Gastrocnemius medialis (tissue), 4 donors: ENCODE results near the gene HDDC2. TPM values are rescaled to one million over a fixed set of nuclear protein-coding genes. Genes with fewer than 3 reads are reported as not detected.

ENCODE experiments used
- ATAC-seq, 2 donors: fragments of 150-250 bp; one replicate each; pipeline ENCODE4 v1.9.1; 2016
- DNase-seq, 2 donors: peaks; one replicate each; pipeline ENCODE4 v3.0.0-alpha.2; 2019
- H3K27ac ChIP-seq, 4 donors: fragments of 200-600 bp; sonication (generic); 1 replicate in 1 of 4; 2 replicates in 3 of 4; pipeline ENCODE4 v1.5.1; 2016 to 2018; ENCODE audit warnings: mild to moderate bottlenecking in 2 of 4, moderate library complexity in 1 of 4
- H3K27me3 ChIP-seq, 3 donors: fragments of 200-600 bp; sonication (generic) in 2 of 3; 1 replicate in 1 of 3; 2 replicates in 2 of 3; pipeline versions ENCODE4 v1.5.1 to v1.6.0; 2016 to 2019; ENCODE audit warnings: mild to moderate bottlenecking in 1 of 3, moderate library complexity in 1 of 3
- H3K36me3 ChIP-seq, 2 donors: fragments of 200-600 bp; sonication (generic) in 1 of 2; one replicate each; pipeline ENCODE4 v1.5.1; 2017 to 2018
- H3K4me1 ChIP-seq, 2 donors: fragments of 200-600 bp; sonication (generic) in 1 of 2; one replicate each; pipeline ENCODE4 v1.5.1; 2016 to 2017; ENCODE audit warnings: mild to moderate bottlenecking in 2 of 2
- H3K4me3 ChIP-seq, 4 donors: fragments of 200-600 bp; sonication (generic) in 3 of 4; 1 replicate in 1 of 4; 2 replicates in 3 of 4; pipeline ENCODE4 v1.5.1; 2016 to 2019; ENCODE audit warnings: mild to moderate bottlenecking in 2 of 4
- H3K9me3 ChIP-seq, 3 donors: fragments of 200-600 bp; sonication (generic) in 2 of 3; 1 replicate in 1 of 3; 2 replicates in 2 of 3; pipeline ENCODE4 v1.5.1; 2016 to 2019
- CTCF ChIP-seq, 5 experiments: fragments of 450-650 bp in 3 of 5; fragments of 200-600 bp in 2 of 5; sonication (generic) in 2 of 5; IDR thresholded peaks in 4 of 5; conservative IDR thresholded peaks in 1 of 5; 1 replicate in 4 of 5; 2 replicates in 1 of 5; pipeline ENCODE4 v1.5.1; 2016 to 2019; ENCODE audit warnings: antibody characterized with exemption in 5 of 5, mild to moderate bottlenecking in 3 of 5, moderate library complexity in 3 of 5
- POLR2A ChIP-seq, 2 donors: fragments of 450-650 bp; IDR thresholded peaks; one replicate each; pipeline ENCODE4 v1.6.1; 2017; ENCODE audit warnings: antibody characterized with exemption in 2 of 2, mild to moderate bottlenecking in 2 of 2, moderate library complexity in 2 of 2
- in situ Hi-C, 4 donors: fragments of 200-750 bp; cut with MboI; loops; one replicate each; pipeline versions ENCODE4 v1.15.0 to v1.8.0; 2017; ENCODE audit warnings: low sequenced_read_pairs in 4 of 4
- intact Hi-C: fragments of 100-400 bp; cut with DNase I; formaldehyde crosslinking; loops from one replicate; pipeline ENCODE4 v1.15.1; 2023; ENCODE audit warnings: low total_unique reads
- total RNA-seq, 4 donors: library from RNA; depleted of rRNA; stranded (reverse); fragments of >200 nt; gene quantifications; one replicate each; pipeline versions ENCODE4 v1.1.0 to v1.2.3, GENCODE V29; 2016

HDDC2 gene
- total RNA-seq, 4 donors from 2014 or later: 54.9 to 88.3 (median 77.7) TPM

GRCh38 chr6:125251516-125252220 lies 50.1 kb downstream of the HDDC2 start:
- in situ Hi-C loops (loop anchor here in 1 of 4 donors (25.0 kb wide), 1 partner anchor 89 kb away; the partner anchor contains the start of gene TPD52L1), intact Hi-C loops (no loop called here)
- Histone ChIP-seq H3K27ac (no peak overlapping the region), H3K4me3 (no peak overlapping the region), H3K36me3 (peaks cover 0 to 10% of the 10 kb centered on the region in 2 donors), H3K27me3 (no peaks in the 10 kb centered on the region), H3K4me1 (peaks cover 0 to 19% of the 10 kb centered on the region in 2 donors), H3K9me3 (no peaks in the 10 kb centered on the region)
- DNase-seq: no peak
- no peak for ATAC-seq
- TF ChIP-seq POLR2A (IDR thresholded peaks at IDR 0.05) (no peak), CTCF (IDR thresholded peaks at IDR 0.05 in 4 of 5, conservative IDR thresholded peaks at IDR 0.05 in 1 of 5) (no peak)

GRCh38 chr6:125250511-125250910 lies 51.3 kb downstream of the HDDC2 start:
- in situ Hi-C loops (loop anchor here in 1 of 4 donors (25.0 kb wide), 1 partner anchor 88 kb away; the partner anchor contains the start of gene TPD52L1), intact Hi-C loops (no loop called here)
- no peaks in the 10 kb centered on the region for H3K9me3 ChIP-seq
- H3K4me3 ChIP-seq: no peak overlapping the region
- H3K27me3 ChIP-seq: no peaks in the 10 kb centered on the region
- no peak for ATAC-seq
- no peak overlapping the region for H3K27ac ChIP-seq
- no peak for DNase-seq
- TF ChIP-seq CTCF (IDR thresholded peaks at IDR 0.05 in 4 of 5, conservative IDR thresholded peaks at IDR 0.05 in 1 of 5): no peak
- no peak for TF ChIP-seq POLR2A (IDR thresholded peaks at IDR 0.05)
- peaks cover 0 to 7% of the 10 kb centered on the region in 2 donors for H3K36me3 ChIP-seq
- H3K4me1 ChIP-seq: peaks cover 7 to 31% of the 10 kb centered on the region in 2 donors

GRCh38 chr6:125248136-125248535 lies 53.6 kb downstream of the HDDC2 start:
- Histone ChIP-seq H3K27me3 (no peaks in the 10 kb centered on the region), H3K27ac (peak overlapping the region; percentile 11 to 49 (median 16)), H3K9me3 (no peaks in the 10 kb centered on the region), H3K4me1 (peaks cover 18 to 52% of the 10 kb centered on the region in 2 donors), H3K36me3 (peaks cover 0 to 7% of the 10 kb centered on the region in 2 donors), H3K4me3 (no peak overlapping the region)
- TF ChIP-seq POLR2A (IDR thresholded peaks at IDR 0.05): no peak
- no peak for DNase-seq
- ATAC-seq: no peak
- intact Hi-C loops (no loop called here), in situ Hi-C loops (no loop called here)

- Histone ChIP-seq H3K36me3 (peaks cover 0 to 7% of the 10 kb centered on the region in 2 donors), H3K27me3 (no peaks in the 10 kb centered on the region), H3K27ac (no peak overlapping the region), H3K4me1 (peaks cover 18 to 52% of the 10 kb centered on the region in 2 donors), H3K9me3 (peaks cover 0 to 6% (median 0%) of the 10 kb centered on the region in 3 donors), H3K4me3 (no peak overlapping the region)
- DNase-seq (no peak), ATAC-seq (no peak)
- intact Hi-C loops (no loop called here), in situ Hi-C loops (no loop called here)
- TF ChIP-seq CTCF (IDR thresholded peaks at IDR 0.05 in 4 of 5, conservative IDR thresholded peaks at IDR 0.05 in 1 of 5) (no peak), POLR2A (IDR thresholded peaks at IDR 0.05) (no peak)
These were observed 55.2 kb downstream of the HDDC2 start for GRCh38 chr6:125246566-125246965.

- H3K9me3 ChIP-seq: peaks cover 0 to 6% (median 0%) of the 10 kb centered on the region in 3 donors
- DNase-seq (no peak), ATAC-seq (no peak)
- peaks cover 0 to 7% of the 10 kb centered on the region in 2 donors for H3K36me3 ChIP-seq
- no peak overlapping the region for H3K4me3 ChIP-seq
- H3K27me3 ChIP-seq: no peaks in the 10 kb centered on the region
- peaks cover 18 to 52% of the 10 kb centered on the region in 2 donors for H3K4me1 ChIP-seq
- in situ Hi-C loops: no loop called here
- peak overlapping the region in 1 of 4 donors; percentile 44 for H3K27ac ChIP-seq
- intact Hi-C loops: no loop called here
- TF ChIP-seq POLR2A (IDR thresholded peaks at IDR 0.05): no peak
- no peak for TF ChIP-seq CTCF (IDR thresholded peaks at IDR 0.05 in 4 of 5, conservative IDR thresholded peaks at IDR 0.05 in 1 of 5)
These were observed 56.1 kb downstream of the HDDC2 start for GRCh38 chr6:125245523-125246264.
